PC-9 (cell line): Measurements from ENCODE around the gene LONP2.

Source experiments
- EZH2 ChIP-seq: fragments of 200-600 bp; sonication (generic); IDR thresholded peaks from 2 replicates; pipeline ENCODE4 v1.8.0; 2017; ENCODE audit warnings: antibody characterized with exemption, low read depth
- TF ChIP-seq, protein P1 (sequence below): fragments of 200-600 bp; sonication (generic); conservative IDR thresholded peaks from 2 replicates; pipeline ENCODE4 v1.6.1; 2017; ENCODE audit warnings: mixed run types, antibody characterized with exemption, mild to moderate bottlenecking, moderate library complexity

DNA sequence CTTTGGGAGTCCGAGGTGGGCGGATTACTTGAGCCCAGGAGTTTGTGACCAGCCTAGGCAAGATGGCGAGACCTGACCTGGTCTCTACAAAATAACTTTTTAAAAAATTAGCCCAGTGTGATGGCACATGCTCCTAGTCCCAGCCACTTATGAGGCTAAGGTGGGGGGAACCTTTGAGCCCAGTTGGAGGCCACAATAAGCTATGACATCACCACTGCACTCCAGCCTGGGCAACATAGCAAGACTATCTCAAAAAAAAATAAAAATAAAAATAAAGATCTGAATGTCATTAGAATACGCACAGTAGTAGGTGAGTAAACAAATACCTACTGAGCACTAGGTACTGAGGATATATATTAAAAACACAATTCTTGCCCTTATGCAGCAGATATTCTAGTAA lies 138.0 kb downstream of the LONP2 start:
- TF ChIP-seq, protein P1, sequence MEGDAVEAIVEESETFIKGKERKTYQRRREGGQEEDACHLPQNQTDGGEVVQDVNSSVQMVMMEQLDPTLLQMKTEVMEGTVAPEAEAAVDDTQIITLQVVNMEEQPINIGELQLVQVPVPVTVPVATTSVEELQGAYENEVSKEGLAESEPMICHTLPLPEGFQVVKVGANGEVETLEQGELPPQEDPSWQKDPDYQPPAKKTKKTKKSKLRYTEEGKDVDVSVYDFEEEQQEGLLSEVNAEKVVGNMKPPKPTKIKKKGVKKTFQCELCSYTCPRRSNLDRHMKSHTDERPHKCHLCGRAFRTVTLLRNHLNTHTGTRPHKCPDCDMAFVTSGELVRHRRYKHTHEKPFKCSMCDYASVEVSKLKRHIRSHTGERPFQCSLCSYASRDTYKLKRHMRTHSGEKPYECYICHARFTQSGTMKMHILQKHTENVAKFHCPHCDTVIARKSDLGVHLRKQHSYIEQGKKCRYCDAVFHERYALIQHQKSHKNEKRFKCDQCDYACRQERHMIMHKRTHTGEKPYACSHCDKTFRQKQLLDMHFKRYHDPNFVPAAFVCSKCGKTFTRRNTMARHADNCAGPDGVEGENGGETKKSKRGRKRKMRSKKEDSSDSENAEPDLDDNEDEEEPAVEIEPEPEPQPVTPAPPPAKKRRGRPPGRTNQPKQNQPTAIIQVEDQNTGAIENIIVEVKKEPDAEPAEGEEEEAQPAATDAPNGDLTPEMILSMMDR: no peak
- no peak for TF ChIP-seq EZH2
